ENCODE data around the gene ZDHHC3.

ZDHHC3 gene

DNA sequence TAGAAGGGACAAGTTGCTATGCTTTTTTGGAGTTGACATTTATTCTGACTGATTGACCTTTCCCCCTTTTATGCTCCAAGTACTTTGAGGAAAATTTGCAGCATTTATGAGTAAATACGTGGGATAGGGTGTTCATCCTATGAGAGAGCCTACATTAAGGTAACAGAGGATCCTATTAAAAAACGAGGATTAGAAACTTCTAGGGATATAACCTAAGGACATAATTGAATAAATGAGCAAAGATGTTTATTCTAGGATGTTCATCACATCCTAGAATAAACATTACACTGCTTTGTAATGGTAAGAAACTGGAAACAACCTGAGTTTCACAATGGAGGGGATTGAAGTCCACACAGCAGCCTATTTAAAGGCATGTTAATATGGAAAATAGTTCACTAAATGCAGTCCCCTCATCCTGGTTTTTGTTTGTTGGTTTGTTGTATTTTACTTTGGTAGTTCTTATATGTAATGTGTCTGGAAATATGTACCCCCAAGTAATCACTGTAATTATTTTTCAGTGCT is 26.2 kb upstream of the ZDHHC3 start:
- ChIA-PET CTCF (interaction anchor here (1.0 kb wide), 1 partner anchor 8 kb away, joined by 3 read pairs; no protein-coding TSS in a partner anchor), POLR2A (no interaction called here)
- TF ChIP-seq ARNT (IDR thresholded peaks at IDR 0.05) (no peak), L3MBTL2 (conservative IDR thresholded peaks at IDR 0.05) (no peak), FOXA1 (IDR thresholded peaks at IDR 0.05) (no peak), ZNF384 (IDR thresholded peaks at IDR 0.05) (no peak), BHLHE40 (IDR thresholded peaks at IDR 0.05; ENCODE audit: borderline replicate concordance) (no peak), FOXM1 (IDR thresholded peaks at IDR 0.05; ENCODE audit: borderline replicate concordance) (no peak), FOXK2 (IDR thresholded peaks at IDR 0.05) (no peak)
- no peak for DNase-seq (ENCODE audit: extremely low spot score)

DNA sequence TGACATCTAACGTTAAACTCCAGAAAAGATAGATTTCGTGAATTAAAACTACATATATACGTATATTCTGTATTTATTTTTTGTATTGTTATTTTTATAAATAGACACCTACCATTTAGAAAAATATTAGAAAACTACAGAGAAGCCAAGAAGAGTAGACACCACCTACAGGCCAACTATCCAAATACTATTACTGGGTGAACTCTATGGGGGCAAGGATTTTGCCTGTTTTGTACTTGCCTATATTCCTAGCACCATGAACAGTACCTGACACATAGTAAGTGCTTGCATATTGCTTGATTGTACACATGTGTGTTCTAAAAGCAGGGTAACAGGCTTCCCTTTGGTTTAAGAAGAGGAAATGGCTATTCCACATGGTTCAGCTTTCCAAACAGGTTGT is 25.8 kb upstream of the ZDHHC3 start:
- DNase-seq (ENCODE audit: extremely low spot score), result no peak
- POLR2A ChIA-PET, result no interaction called here
- CTCF ChIA-PET, result interaction anchor here (1.3 kb wide), 1 partner anchor 8 kb away, joined by 3 read pairs; no protein-coding TSS in a partner anchor
- TF ChIP-seq BHLHE40 (IDR thresholded peaks at IDR 0.05; ENCODE audit: borderline replicate concordance) (no peak), SUZ12 (IDR thresholded peaks at IDR 0.05) (no peak), SP1 (IDR thresholded peaks at IDR 0.05) (no peak), PKNOX1 (IDR thresholded peaks at IDR 0.05) (no peak), L3MBTL2 (conservative IDR thresholded peaks at IDR 0.05) (no peak), LEF1 (IDR thresholded peaks at IDR 0.05; ENCODE audit: borderline replicate concordance) (no peak), HDGF (IDR thresholded peaks at IDR 0.05; ENCODE audit: borderline replicate concordance) (no peak), ARNT (IDR thresholded peaks at IDR 0.05) (no peak), ZNF384 (IDR thresholded peaks at IDR 0.05) (no peak), FOXK2 (IDR thresholded peaks at IDR 0.05) (no peak), CTBP1 (IDR thresholded peaks at IDR 0.05; ENCODE audit: borderline replicate concordance) (no peak)

DNA sequence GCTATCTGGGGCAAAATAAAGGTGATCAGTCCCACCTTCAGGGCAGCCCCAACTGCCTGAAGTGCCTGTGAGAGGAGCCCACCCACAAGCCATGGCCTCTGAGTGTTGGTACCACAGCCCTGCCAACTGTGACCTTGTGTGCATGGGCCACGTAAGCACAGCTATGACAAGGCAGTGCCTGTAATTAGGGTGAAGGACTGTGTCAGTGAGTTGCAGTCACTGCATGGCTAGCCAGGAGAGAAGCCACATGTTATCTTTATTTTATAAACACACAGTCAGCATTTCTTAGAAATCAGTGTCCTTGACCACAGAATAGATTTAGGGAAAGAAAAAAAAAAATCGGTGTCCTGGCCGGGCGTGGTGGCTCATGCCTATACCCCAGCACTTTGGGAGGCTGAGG is 24.8 kb upstream of the ZDHHC3 start:
- POLR2A ChIA-PET, result no interaction called here
- TF ChIP-seq FOXM1 (IDR thresholded peaks at IDR 0.05; ENCODE audit: borderline replicate concordance) (no peak), LEF1 (IDR thresholded peaks at IDR 0.05; ENCODE audit: borderline replicate concordance) (no peak), PKNOX1 (IDR thresholded peaks at IDR 0.05) (no peak), FOXK2 (IDR thresholded peaks at IDR 0.05) (no peak), SP1 (IDR thresholded peaks at IDR 0.05) (no peak), FOXA1 (IDR thresholded peaks at IDR 0.05) (no peak), L3MBTL2 (conservative IDR thresholded peaks at IDR 0.05) (no peak), BHLHE40 (IDR thresholded peaks at IDR 0.05; ENCODE audit: borderline replicate concordance) (no peak), ARNT (IDR thresholded peaks at IDR 0.05) (no peak), HDGF (IDR thresholded peaks at IDR 0.05; ENCODE audit: borderline replicate concordance) (no peak), SUZ12 (IDR thresholded peaks at IDR 0.05) (no peak), ZNF384 (IDR thresholded peaks at IDR 0.05) (no peak), CTBP1 (IDR thresholded peaks at IDR 0.05; ENCODE audit: borderline replicate concordance) (no peak)
- CTCF ChIA-PET, result interaction anchor here (0.7 to 1.3 kb wide), 2 partner anchors 7 to 18 kb away, joined by 3 read pairs; no protein-coding TSS in a partner anchor
- DNase-seq (ENCODE audit: extremely low spot score), result no peak

- no peak for TF ChIP-seq ZNF384 (IDR thresholded peaks at IDR 0.05)
- no peak for TF ChIP-seq SUZ12 (IDR thresholded peaks at IDR 0.05)
- no peak for TF ChIP-seq FOXM1 (IDR thresholded peaks at IDR 0.05; ENCODE audit: borderline replicate concordance)
- POLR2A ChIA-PET, result no interaction called here
- no peak for DNase-seq (ENCODE audit: extremely low spot score)
- CTCF ChIA-PET, result no interaction called here
Measured at GRCh38 chr3:44999782-45000181, 23.8 kb upstream of the ZDHHC3 start.

- TF ChIP-seq PKNOX1 (IDR thresholded peaks at IDR 0.05), result no peak
- TF ChIP-seq LEF1 (IDR thresholded peaks at IDR 0.05; ENCODE audit: borderline replicate concordance), result no peak
- TF ChIP-seq FOXA1 (IDR thresholded peaks at IDR 0.05), result no peak
- no peak for TF ChIP-seq SUZ12 (IDR thresholded peaks at IDR 0.05)
- no peak for TF ChIP-seq FOXK2 (IDR thresholded peaks at IDR 0.05)
- TF ChIP-seq ARNT (IDR thresholded peaks at IDR 0.05), result no peak
- TF ChIP-seq FOXM1 (IDR thresholded peaks at IDR 0.05; ENCODE audit: borderline replicate concordance), result no peak
- no peak for TF ChIP-seq NFRKB (IDR thresholded peaks at IDR 0.05)
- TF ChIP-seq HDGF (IDR thresholded peaks at IDR 0.05; ENCODE audit: borderline replicate concordance), result no peak
- no peak for TF ChIP-seq SP1 (IDR thresholded peaks at IDR 0.05)
- TF ChIP-seq TARDBP (IDR thresholded peaks at IDR 0.05), result no peak
- TF ChIP-seq ZNF384 (IDR thresholded peaks at IDR 0.05), result no peak
- no peak for TF ChIP-seq BHLHE40 (IDR thresholded peaks at IDR 0.05; ENCODE audit: borderline replicate concordance)
- no peak for TF ChIP-seq CTBP1 (IDR thresholded peaks at IDR 0.05; ENCODE audit: borderline replicate concordance)
- no peak for TF ChIP-seq L3MBTL2 (conservative IDR thresholded peaks at IDR 0.05)
- TF ChIP-seq ELF4 (IDR thresholded peaks at IDR 0.05), result no peak
- POLR2A ChIA-PET, result no interaction called here
- CTCF ChIA-PET, result no interaction called here
- no peak for DNase-seq (ENCODE audit: extremely low spot score)
Measured at GRCh38 chr3:44996556-44996969, 20.6 kb upstream of the ZDHHC3 start.

DNA sequence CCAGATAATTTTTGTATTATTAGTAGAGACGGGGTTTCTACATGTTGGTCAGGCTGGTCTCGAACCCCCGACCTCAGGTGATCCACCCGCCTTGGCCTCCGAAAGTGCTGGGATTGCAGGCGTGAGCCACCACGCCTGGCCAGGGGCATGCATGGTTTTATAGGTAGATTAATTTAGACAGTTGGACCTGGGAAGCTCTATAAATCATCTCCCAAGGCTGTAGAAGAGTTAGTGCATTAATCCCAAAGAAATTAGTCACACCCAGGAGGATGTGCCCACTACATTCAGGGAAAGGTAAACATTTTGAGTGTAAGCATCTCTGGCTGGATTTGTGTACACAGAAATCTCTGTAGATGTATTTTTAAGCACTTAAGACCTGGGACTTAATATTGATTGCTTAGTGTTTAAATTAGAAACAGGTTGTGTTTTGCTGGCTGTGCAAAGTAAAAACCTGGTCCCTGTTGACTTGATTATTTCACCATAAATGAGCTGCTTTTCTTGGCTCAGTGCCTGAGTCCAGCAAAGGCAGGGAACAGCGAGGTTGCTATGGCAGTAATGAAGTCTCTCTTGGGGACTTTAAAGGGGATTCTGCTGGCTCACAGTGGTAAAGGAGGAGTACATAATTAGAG is 19.3 kb upstream of the ZDHHC3 start:
- CTCF ChIA-PET, result no interaction called here
- TF ChIP-seq BHLHE40 (IDR thresholded peaks at IDR 0.05; ENCODE audit: borderline replicate concordance), result no peak
- TF ChIP-seq PKNOX1 (IDR thresholded peaks at IDR 0.05), result peak; percentile 80
- no peak for TF ChIP-seq SP1 (IDR thresholded peaks at IDR 0.05)
- no peak for TF ChIP-seq ZNF384 (IDR thresholded peaks at IDR 0.05)
- TF ChIP-seq TARDBP (IDR thresholded peaks at IDR 0.05), result no peak
- no peak for TF ChIP-seq L3MBTL2 (conservative IDR thresholded peaks at IDR 0.05)
- no peak for TF ChIP-seq ARNT (IDR thresholded peaks at IDR 0.05)
- peak; percentile 38; the same call in 1 of the 2 replicates for TF ChIP-seq CTBP1 (IDR thresholded peaks at IDR 0.05; ENCODE audit: borderline replicate concordance)
- TF ChIP-seq SUZ12 (IDR thresholded peaks at IDR 0.05), result no peak
- no peak for TF ChIP-seq ELF4 (IDR thresholded peaks at IDR 0.05)
- TF ChIP-seq NFRKB (IDR thresholded peaks at IDR 0.05), result no peak
- POLR2A ChIA-PET, result interaction anchor here (0.7 to 2.3 kb wide), 3 partner anchors 18 to 901 kb away, joined by 3 to 7 read pairs (median 3); partner anchors contain the start of genes EXOSC7, KIAA1143, KIF15 and ZDHHC3
- peak; percentile 48 for DNase-seq (ENCODE audit: extremely low spot score)
